ENCODE measurements around the gene MASP2.

Gene MASP2

DNA sequence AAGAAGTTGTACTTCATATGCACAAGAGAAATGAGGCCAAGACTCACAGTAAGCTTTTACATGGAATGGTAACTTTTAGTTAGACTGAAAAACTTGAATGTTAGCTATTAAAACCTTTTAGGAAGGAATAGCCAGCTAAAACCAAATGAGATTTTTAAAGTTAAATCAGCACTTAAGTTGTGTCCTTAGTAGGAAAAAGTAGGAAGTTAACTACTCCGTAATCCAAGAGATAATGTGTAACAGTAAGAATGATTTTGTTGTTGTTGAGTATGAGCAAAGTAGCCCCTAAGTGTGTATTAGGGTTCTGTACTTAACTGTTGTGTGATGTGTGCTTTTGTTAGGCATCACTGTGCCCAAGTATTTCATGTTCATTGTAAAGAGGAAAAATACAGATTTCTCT, 21.4 kb downstream of the MASP2 start:
- TF ChIP-seq TEAD4 (IDR thresholded peaks at IDR 0.05) (no peak), TAF1 (IDR thresholded peaks at IDR 0.05; ENCODE audit: low read depth) (no peak), FOXM1 (IDR thresholded peaks at IDR 0.05; ENCODE audit: borderline replicate concordance, low read depth) (no peak)
- TF ChIP-seq, protein P1, sequence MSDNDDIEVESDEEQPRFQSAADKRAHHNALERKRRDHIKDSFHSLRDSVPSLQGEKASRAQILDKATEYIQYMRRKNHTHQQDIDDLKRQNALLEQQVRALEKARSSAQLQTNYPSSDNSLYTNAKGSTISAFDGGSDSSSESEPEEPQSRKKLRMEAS (IDR thresholded peaks at IDR 0.05) = no peak

DNA sequence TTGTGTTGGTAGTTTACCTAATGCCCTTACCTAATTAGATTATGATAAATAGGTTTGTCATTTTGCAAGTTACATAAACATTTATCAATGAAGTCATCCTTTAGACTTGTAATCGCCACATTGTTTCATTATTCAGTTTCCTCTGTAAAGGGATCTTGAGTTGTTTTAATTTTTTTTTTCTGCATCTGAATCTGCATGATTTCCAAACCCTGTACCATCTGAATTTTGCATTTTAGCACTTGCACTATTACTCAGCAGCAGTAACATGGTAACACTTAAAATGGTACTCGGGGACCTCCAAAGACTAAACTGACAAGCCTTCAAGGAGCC, 22.2 kb downstream of the MASP2 start:
- TF ChIP-seq FOXM1 (IDR thresholded peaks at IDR 0.05; ENCODE audit: borderline replicate concordance, low read depth) (no peak), CEBPB (IDR thresholded peaks at IDR 0.05) (no peak), EP300 (IDR thresholded peaks at IDR 0.05; ENCODE audit: borderline replicate concordance) (no peak), TCF12 (IDR thresholded peaks at IDR 0.05; ENCODE audit: low read depth) (no peak), RAD21 (IDR thresholded peaks at IDR 0.05; ENCODE audit: low read depth) (no peak)
- TF ChIP-seq, protein P2, sequence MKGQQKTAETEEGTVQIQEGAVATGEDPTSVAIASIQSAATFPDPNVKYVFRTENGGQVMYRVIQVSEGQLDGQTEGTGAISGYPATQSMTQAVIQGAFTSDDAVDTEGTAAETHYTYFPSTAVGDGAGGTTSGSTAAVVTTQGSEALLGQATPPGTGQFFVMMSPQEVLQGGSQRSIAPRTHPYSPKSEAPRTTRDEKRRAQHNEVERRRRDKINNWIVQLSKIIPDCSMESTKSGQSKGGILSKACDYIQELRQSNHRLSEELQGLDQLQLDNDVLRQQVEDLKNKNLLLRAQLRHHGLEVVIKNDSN (IDR thresholded peaks at IDR 0.05) = no peak

DNA sequence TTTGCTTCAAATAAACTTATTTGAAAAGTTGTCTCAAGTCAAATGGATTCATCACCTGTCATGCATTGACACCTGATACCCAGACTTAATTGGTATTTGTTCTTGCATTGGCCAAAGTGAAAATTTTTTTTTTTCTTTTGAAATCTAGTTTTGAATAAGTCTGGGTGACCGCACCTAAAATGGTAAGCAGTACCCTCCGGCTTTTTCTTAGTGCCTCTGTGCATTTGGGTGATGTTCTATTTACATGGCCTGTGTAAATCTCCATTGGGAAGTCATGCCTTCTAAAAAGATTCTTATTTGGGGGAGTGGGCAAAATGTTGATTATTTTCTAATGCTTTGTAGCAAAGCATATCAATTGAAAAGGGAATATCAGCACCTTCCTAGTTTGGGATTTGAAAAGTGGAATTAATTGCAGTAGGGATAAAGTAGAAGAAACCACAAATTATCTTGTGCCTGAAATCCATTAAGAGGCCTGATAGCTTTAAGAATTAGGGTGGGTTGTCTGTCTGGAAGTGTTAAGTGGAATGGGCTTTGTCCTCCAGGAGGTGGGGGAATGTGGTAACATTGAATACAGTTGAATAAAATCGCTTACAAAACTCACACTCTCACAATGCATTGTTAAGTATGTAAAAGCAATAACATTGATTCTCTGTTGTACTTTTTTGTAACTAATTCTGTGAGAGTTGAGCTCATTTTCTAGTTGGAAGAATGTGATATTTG, 22.7 kb downstream of the MASP2 start:
- no peak for TF ChIP-seq TAF1 (IDR thresholded peaks at IDR 0.05; ENCODE audit: low read depth)

DNA sequence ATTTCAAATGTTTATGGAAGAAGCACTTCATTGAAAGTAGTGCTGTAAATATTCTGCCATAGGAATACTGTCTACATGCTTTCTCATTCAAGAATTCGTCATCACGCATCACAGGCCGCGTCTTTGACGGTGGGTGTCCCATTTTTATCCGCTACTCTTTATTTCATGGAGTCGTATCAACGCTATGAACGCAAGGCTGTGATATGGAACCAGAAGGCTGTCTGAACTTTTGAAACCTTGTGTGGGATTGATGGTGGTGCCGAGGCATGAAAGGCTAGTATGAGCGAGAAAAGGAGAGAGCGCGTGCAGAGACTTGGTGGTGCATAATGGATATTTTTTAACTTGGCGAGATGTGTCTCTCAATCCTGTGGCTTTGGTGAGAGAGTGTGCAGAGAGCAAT, 23.8 kb downstream of the MASP2 start:
- TF ChIP-seq FOXM1 (IDR thresholded peaks at IDR 0.05; ENCODE audit: borderline replicate concordance, low read depth) (no peak), EGR1 (IDR thresholded peaks at IDR 0.05) (no peak), TAF1 (IDR thresholded peaks at IDR 0.05; ENCODE audit: low read depth) (no peak), CREB1 (IDR thresholded peaks at IDR 0.05; ENCODE audit: low read depth) (no peak), TCF12 (IDR thresholded peaks at IDR 0.05; ENCODE audit: low read depth) (no peak)
- TF ChIP-seq, protein P2 (IDR thresholded peaks at IDR 0.05) = no peak
- TF ChIP-seq, protein P1 (IDR thresholded peaks at IDR 0.05) = no peak
- TF ChIP-seq, protein P3, sequence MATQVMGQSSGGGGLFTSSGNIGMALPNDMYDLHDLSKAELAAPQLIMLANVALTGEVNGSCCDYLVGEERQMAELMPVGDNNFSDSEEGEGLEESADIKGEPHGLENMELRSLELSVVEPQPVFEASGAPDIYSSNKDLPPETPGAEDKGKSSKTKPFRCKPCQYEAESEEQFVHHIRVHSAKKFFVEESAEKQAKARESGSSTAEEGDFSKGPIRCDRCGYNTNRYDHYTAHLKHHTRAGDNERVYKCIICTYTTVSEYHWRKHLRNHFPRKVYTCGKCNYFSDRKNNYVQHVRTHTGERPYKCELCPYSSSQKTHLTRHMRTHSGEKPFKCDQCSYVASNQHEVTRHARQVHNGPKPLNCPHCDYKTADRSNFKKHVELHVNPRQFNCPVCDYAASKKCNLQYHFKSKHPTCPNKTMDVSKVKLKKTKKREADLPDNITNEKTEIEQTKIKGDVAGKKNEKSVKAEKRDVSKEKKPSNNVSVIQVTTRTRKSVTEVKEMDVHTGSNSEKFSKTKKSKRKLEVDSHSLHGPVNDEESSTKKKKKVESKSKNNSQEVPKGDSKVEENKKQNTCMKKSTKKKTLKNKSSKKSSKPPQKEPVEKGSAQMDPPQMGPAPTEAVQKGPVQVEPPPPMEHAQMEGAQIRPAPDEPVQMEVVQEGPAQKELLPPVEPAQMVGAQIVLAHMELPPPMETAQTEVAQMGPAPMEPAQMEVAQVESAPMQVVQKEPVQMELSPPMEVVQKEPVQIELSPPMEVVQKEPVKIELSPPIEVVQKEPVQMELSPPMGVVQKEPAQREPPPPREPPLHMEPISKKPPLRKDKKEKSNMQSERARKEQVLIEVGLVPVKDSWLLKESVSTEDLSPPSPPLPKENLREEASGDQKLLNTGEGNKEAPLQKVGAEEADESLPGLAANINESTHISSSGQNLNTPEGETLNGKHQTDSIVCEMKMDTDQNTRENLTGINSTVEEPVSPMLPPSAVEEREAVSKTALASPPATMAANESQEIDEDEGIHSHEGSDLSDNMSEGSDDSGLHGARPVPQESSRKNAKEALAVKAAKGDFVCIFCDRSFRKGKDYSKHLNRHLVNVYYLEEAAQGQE (IDR thresholded peaks at IDR 0.05; ENCODE audit: low read depth) = no peak

DNA sequence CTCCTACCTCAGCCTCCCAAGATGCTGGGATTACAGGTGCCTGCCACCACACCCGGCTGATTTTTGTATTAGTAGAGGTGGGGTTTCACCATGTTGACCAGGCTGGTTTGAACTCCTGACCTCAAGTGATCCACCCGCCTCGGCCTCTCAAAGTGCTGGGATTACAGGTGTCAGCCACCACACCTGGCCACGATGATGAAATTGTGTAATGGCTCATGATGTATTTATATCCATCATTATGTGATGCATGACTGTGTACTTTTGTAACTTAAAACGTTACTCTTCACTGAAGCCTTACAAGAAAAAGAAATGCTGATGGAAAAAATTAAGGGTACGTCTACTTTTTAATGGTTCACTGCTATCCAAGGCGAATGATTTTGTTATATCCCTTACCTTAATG, 27.1 kb downstream of the MASP2 start:
- TF ChIP-seq FOXM1 (IDR thresholded peaks at IDR 0.05; ENCODE audit: borderline replicate concordance, low read depth) = no peak
- TF ChIP-seq EP300 (IDR thresholded peaks at IDR 0.05; ENCODE audit: borderline replicate concordance) = no peak
- no peak for TF ChIP-seq YY1 (IDR thresholded peaks at IDR 0.05; ENCODE audit: low read depth)
- no peak for TF ChIP-seq CEBPB (IDR thresholded peaks at IDR 0.05)
- no peak for TF ChIP-seq NFIC (IDR thresholded peaks at IDR 0.05)
- no peak for TF ChIP-seq ZBTB7A (IDR thresholded peaks at IDR 0.05; ENCODE audit: low read depth)
- TF ChIP-seq, protein P1 (IDR thresholded peaks at IDR 0.05) = no peak
- no peak for TF ChIP-seq EGR1 (IDR thresholded peaks at IDR 0.05)

DNA sequence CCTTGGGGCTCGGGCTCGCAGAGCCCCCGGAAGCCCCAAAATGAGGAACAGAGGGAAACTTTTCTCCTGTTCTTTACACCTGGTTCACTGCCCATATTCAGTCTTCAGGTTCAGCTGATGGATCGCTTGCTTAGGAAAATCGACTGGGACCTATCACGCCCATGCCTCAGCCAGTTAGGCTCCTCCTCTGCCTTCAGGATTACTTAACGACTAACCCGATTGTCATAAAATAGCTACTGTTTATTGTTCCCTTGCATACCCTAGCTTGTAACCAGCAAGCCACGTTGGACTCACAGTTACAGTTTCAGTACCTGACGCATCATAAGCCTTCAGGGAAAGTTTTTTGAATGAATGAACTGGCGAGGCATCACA, 33.9 kb downstream of the MASP2 start:
- TF ChIP-seq TCF12 (IDR thresholded peaks at IDR 0.05; ENCODE audit: low read depth) = no peak
- TF ChIP-seq ZBTB7A (IDR thresholded peaks at IDR 0.05; ENCODE audit: low read depth) = no peak
- no peak for TF ChIP-seq CEBPB (IDR thresholded peaks at IDR 0.05)
- no peak for TF ChIP-seq NFIC (IDR thresholded peaks at IDR 0.05)
- TF ChIP-seq, protein P2 (IDR thresholded peaks at IDR 0.05) = no peak
- TF ChIP-seq CREB1 (IDR thresholded peaks at IDR 0.05; ENCODE audit: low read depth) = no peak
- no peak for TF ChIP-seq EGR1 (IDR thresholded peaks at IDR 0.05)
- TF ChIP-seq EP300 (IDR thresholded peaks at IDR 0.05; ENCODE audit: borderline replicate concordance) = no peak
- TF ChIP-seq, protein P1 (IDR thresholded peaks at IDR 0.05) = no peak
- no peak for TF ChIP-seq FOXM1 (IDR thresholded peaks at IDR 0.05; ENCODE audit: borderline replicate concordance, low read depth)
- no peak for TF ChIP-seq RAD21 (IDR thresholded peaks at IDR 0.05; ENCODE audit: low read depth)
- TF ChIP-seq TAF1 (IDR thresholded peaks at IDR 0.05; ENCODE audit: low read depth) = no peak
- no peak for TF ChIP-seq TEAD4 (IDR thresholded peaks at IDR 0.05)
- no peak for TF ChIP-seq YY1 (IDR thresholded peaks at IDR 0.05; ENCODE audit: low read depth)
- TF ChIP-seq, protein P3 (IDR thresholded peaks at IDR 0.05; ENCODE audit: low read depth) = no peak

Data from Ishikawa (cell line).